Omental fat pad (tissue), 4 donors: Measurements from ENCODE around the gene GIMAP2. TPM values are rescaled to one million over a fixed set of nuclear protein-coding genes. Genes with fewer than 3 reads are reported as not detected.
"Not testable (repeated sequence)": the region's sequence is repeated elsewhere in the genome, so short reads cannot be mapped to it uniquely, and the experiment has no call there.

Experiments
- ATAC-seq: fragments of 150-250 bp; one replicate; pipeline ENCODE4 v1.9.1; 2016; ENCODE audit warnings: mild to moderate bottlenecking, moderate library complexity; ENCODE audit not compliant: low FRiP score
- DNase-seq: peaks from one replicate; pipeline ENCODE4 v3.0.0-alpha.2; 2019; ENCODE audit warnings: low spot score
- CTCF ChIP-seq, 3 donors: fragments of 450-650 bp; IDR thresholded peaks; one replicate each; pipeline ENCODE4 v1.5.1; 2016 to 2017; ENCODE audit warnings: antibody characterized with exemption in 3 of 3, mild to moderate bottlenecking in 3 of 3, moderate library complexity in 2 of 3
- total RNA-seq, 4 donors: library from RNA; depleted of rRNA; stranded (reverse); fragments of >200 nt; gene quantifications; one replicate each; pipeline ENCODE4 v1.1.0, GENCODE V29; 2016

GIMAP2 gene
- total RNA-seq, 4 donors from 2014 or later, result 10.1 to 44.0 (median 12.8) TPM

- ATAC-seq, result no peak
These were observed 19.6 kb upstream of the GIMAP2 start for GRCh38 chr7:150665896-150666295.

GRCh38 chr7:150666412-150666811 lies 19.1 kb upstream of the GIMAP2 start:
- DNase-seq, result no peak
- ATAC-seq, result no peak
- no peak for TF ChIP-seq CTCF (IDR thresholded peaks at IDR 0.05)

More at GRCh38 chr7:150665896-150666295, 19.6 kb upstream of the GIMAP2 start:
- TF ChIP-seq CTCF (IDR thresholded peaks at IDR 0.05), result no peak
- DNase-seq, result no peak

GRCh38 chr7:150668472-150668911 lies 17.0 kb upstream of the GIMAP2 start:
- no peak for TF ChIP-seq CTCF (IDR thresholded peaks at IDR 0.05)
- ATAC-seq (no peak), DNase-seq (no peak)

GRCh38 chr7:150668977-150669376 lies 16.5 kb upstream of the GIMAP2 start:
- ATAC-seq, result no peak
- no peak for DNase-seq
- TF ChIP-seq CTCF (IDR thresholded peaks at IDR 0.05), result no peak

- ATAC-seq, DNase-seq: not testable (repeated sequence)
These were observed 13.5 kb upstream of the GIMAP2 start for GRCh38 chr7:150671798-150672585.

- ATAC-seq, result no peak
- TF ChIP-seq CTCF (IDR thresholded peaks at IDR 0.05), result no peak
- DNase-seq, result no peak
These were observed 9.8 kb upstream of the GIMAP2 start for GRCh38 chr7:150675714-150676113.

GRCh38 chr7:150676276-150676675 lies 9.2 kb upstream of the GIMAP2 start:
- not testable (repeated sequence) for ATAC-seq, DNase-seq

GRCh38 chr7:150676854-150677253 lies 8.7 kb upstream of the GIMAP2 start:
- DNase-seq, ATAC-seq: not testable (repeated sequence)

- ATAC-seq, DNase-seq: not testable (repeated sequence)
These were observed 6.9 kb upstream of the GIMAP2 start for GRCh38 chr7:150678601-150679000.

GRCh38 chr7:150680364-150680763 lies 5.1 kb upstream of the GIMAP2 start:
- not testable (repeated sequence) for DNase-seq, ATAC-seq
